B cell (primary cell): ENCODE measurements around the gene PELI1. TPM values are rescaled to one million over a fixed set of nuclear protein-coding genes. Genes with fewer than 3 reads are reported as not detected.
"Not testable (repeated sequence)": the region's sequence is repeated elsewhere in the genome, so short reads cannot be mapped to it uniquely, and the experiment has no call there.

Source experiments
- ATAC-seq: fragments of 200-7000 bp; cut with Tn5 transposase; one replicate; pipeline ENCODE4 v1.10.0; 2021; ENCODE audit warnings: low read depth, mild to moderate bottlenecking, moderate number of reproducible peaks, moderate library complexity
- CTCF ChIA-PET: fragments of 350-600 bp; sonication (Branson Sonifier 250); formaldehyde crosslinking; loops from one replicate; lab custom pipeline; 2021; ENCODE audit warnings: antibody characterized with exemption, inconsistent platforms; lab: Charles Lee
- POLR2A ChIA-PET: fragments of 350-600 bp; sonication (Branson Sonifier 250); formaldehyde crosslinking; loops from one replicate; lab custom pipeline; 2021; ENCODE audit warnings: antibody characterized with exemption; lab: Charles Lee
- DNase-seq: peaks from one replicate; pipeline ENCODE4 v3.0.0; 2013
- H2AFZ ChIP-seq: 2 replicates; pipeline ENCODE4 v1.6.1; 2012; ENCODE audit warnings: mild to moderate bottlenecking, low read depth, low read length; ENCODE audit not compliant: insufficient read depth, poor library complexity, severe bottlenecking
- H3K27ac ChIP-seq, 2 donors: 1 replicate in 1 of 2; 2 replicates in 1 of 2; pipeline ENCODE4 v1.5.1; 2012 to 2013; ENCODE audit warnings: low read length in 2 of 2, mild to moderate bottlenecking in 2 of 2, moderate library complexity in 1 of 2
- H3K27me3 ChIP-seq, 4 experiments: fragments of 200-600 bp in 1 of 4; sonication (generic) in 1 of 4; replicated peaks in 1 of 4; 1 replicate in 2 of 4; 2 replicates in 2 of 4; pipeline versions ENCODE4 v1.6.1 to v1.7.0; 2013 to 2016; ENCODE audit warnings: low read length in 3 of 4, mild to moderate bottlenecking in 2 of 4, mixed read lengths in 1 of 4, moderate library complexity in 1 of 4; ENCODE audit not compliant: insufficient read depth in 4 of 4, control insufficient read depth in 3 of 4; ENCODE audit errors: control extremely low read depth in 1 of 4
- H3K36me3 ChIP-seq, 2 experiments: replicated peaks in 1 of 2; 1 replicate in 1 of 2; 2 replicates in 1 of 2; pipeline versions ENCODE4 v1.6.1 to v1.7.1; 2013; ENCODE audit warnings: low read length in 1 of 2; ENCODE audit not compliant: insufficient read depth in 2 of 2, control insufficient read depth in 1 of 2; ENCODE audit errors: control extremely low read depth in 1 of 2, extremely low read depth in 1 of 2
- H3K4me1 ChIP-seq, 2 donors: fragments of 200-600 bp in 1 of 2; sonication (generic) in 1 of 2; 1 replicate in 1 of 2; 2 replicates in 1 of 2; pipeline versions ENCODE4 v1.5.1 to v1.6.1; 2013 to 2017; ENCODE audit warnings: low read length in 2 of 2; ENCODE audit not compliant: control insufficient read depth in 2 of 2, insufficient read depth in 2 of 2
- H3K4me2 ChIP-seq: replicated peaks from 2 replicates; pipeline ENCODE3; 2012; ENCODE audit warnings: mild to moderate bottlenecking, low read depth, low read length; ENCODE audit not compliant: poor library complexity, severe bottlenecking
- H3K4me3 ChIP-seq, 5 experiments: fragments of 200-600 bp in 1 of 5; sonication (generic) in 1 of 5; 1 replicate in 3 of 5; 2 replicates in 2 of 5; pipeline versions ENCODE4 v1.5.1 to v1.7.0; 2011 to 2016; ENCODE audit warnings: low read length in 4 of 5, mild to moderate bottlenecking in 4 of 5, low read depth in 2 of 5, control low read depth in 1 of 5, moderate library complexity in 1 of 5; ENCODE audit not compliant: insufficient read depth in 1 of 5; ENCODE audit errors: control extremely low read depth in 1 of 5, extremely low read depth in 1 of 5
- H3K79me2 ChIP-seq: fragments of 200-600 bp; sonication (generic); one replicate; pipeline ENCODE4 v1.6.0; 2016; ENCODE audit warnings: low read length; ENCODE audit not compliant: control insufficient read depth, insufficient read depth
- H3K9ac ChIP-seq: fragments of 200-600 bp; sonication (generic); 2 replicates; pipeline ENCODE4 v1.6.1; 2017; ENCODE audit warnings: mild to moderate bottlenecking, low read length, moderate library complexity
- H3K9me3 ChIP-seq, 3 donors: one replicate each; pipeline versions ENCODE4 v1.6.1 to v1.7.1; 2013; ENCODE audit warnings: low read length in 2 of 3; ENCODE audit not compliant: control insufficient read depth in 2 of 3, insufficient read depth in 1 of 3; ENCODE audit errors: control extremely low read depth in 1 of 3
- H4K20me1 ChIP-seq: 2 replicates; pipeline ENCODE4 v1.6.0; 2012; ENCODE audit warnings: mild to moderate bottlenecking, low read length; ENCODE audit not compliant: insufficient read depth, control insufficient read depth, poor library complexity, severe bottlenecking
- H3K27ac Mint-ChIP-seq: one replicate; pipeline ENCODE4 v1.8.0; 2021; ENCODE audit warnings: mixed read lengths
- H3K27me3 Mint-ChIP-seq: one replicate; pipeline ENCODE4 v1.8.0; 2021; ENCODE audit warnings: mixed read lengths
- H3K4me1 Mint-ChIP-seq: one replicate; pipeline ENCODE4 v1.8.0; 2021; ENCODE audit warnings: mixed read lengths
- H3K4me3 Mint-ChIP-seq: one replicate; pipeline ENCODE4 v1.8.0; 2021; ENCODE audit warnings: mixed read lengths
- H3K9me3 Mint-ChIP-seq: one replicate; pipeline ENCODE4 v1.8.0; 2022; ENCODE audit warnings: mixed read lengths; ENCODE audit not compliant: insufficient read depth
- EZH2 ChIP-seq: IDR thresholded peaks from 2 replicates; pipeline ENCODE4 v1.6.1; 2012; ENCODE audit warnings: borderline replicate concordance, low read depth, mild to moderate bottlenecking, moderate library complexity, low read length; ENCODE audit not compliant: insufficient read depth, poor library complexity, severe bottlenecking
- WGBS: methylation state at CpG from one replicate; pipeline ENCODE4 v1.1.5; 2013; ENCODE audit warnings: missing lambda C conversion rate; ENCODE audit not compliant: insufficient coverage; 5-methylcytosine and 5-hydroxymethylcytosine counted together
- intact Hi-C: fragments of 100-400 bp; cut with micrococcal nuclease; formaldehyde crosslinking; loops from one replicate; pipeline ENCODE4 v1.10.0; 2022
- polyA plus RNA-seq: library from polyadenylated mRNA; depleted of rRNA; stranded (reverse); fragments of >200 nt; gene quantifications from 2 replicates; pipeline ENCODE4 v1.2.3, GENCODE V29; 2012
- total RNA-seq, 2 donors: library from RNA; stranded (reverse); fragments of 120-200 nt in 1 of 2; gene quantifications; 1 replicate in 1 of 2; 2 replicates in 1 of 2; pipeline versions ENCODE4 v1.2.3 to v1.2.4, GENCODE V29; 2013 to 2022
- TF ChIP-seq, protein P1 (sequence below): fragments of 200-600 bp; IDR thresholded peaks from one replicate; pipeline ENCODE4 v1.8.0; 2022; ENCODE audit warnings: antibody characterized with exemption, mild to moderate bottlenecking

Gene PELI1
- total and polyA plus RNA-seq, 2 donors (not counting 1 experiment from before 2014, with no cell fraction given): 45.3 to 115 TPM

DNA sequence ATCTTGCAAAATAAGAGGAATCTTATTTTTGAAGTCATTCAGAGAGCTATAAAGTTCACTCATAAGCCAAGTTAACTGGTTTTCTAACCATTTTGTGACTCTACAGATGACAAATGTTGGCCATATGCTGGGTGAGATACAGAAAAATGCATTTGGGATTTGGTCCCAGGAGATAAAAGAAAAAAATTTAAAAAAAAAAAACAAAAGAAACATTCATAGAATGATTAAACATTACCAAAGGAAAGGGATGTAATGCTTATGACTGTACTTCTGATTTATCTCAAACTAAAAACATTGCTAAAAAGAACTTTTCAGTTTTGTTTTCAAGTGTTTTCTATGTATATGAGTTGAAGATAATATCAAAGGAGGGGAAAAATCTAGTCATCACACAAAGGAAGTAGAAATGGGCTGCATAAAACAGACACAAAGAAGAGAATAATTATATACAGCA, 43.1 kb downstream of the PELI1 start:
- Histone ChIP-seq H3K9me3 (peaks cover 0 to 3% (median 2%) of the 10 kb centered on the region in 3 donors), H3K27me3 (no peaks in the 10 kb centered on the region), H3K4me1 (peaks cover 11 to 13% of the 10 kb centered on the region in 2 donors), H3K36me3 (peaks cover 11 to 60% of the 10 kb centered on the region in 2 experiments), H2AFZ (no peak overlapping the region), H3K4me2 (peak overlapping the region; percentile 30), H3K27ac (no peak overlapping the region), H3K9ac (no peak overlapping the region), H3K4me3 (no peak overlapping the region), H4K20me1 (no peaks in the 10 kb centered on the region), H3K79me2 (no peaks in the 10 kb centered on the region)
- no peak for ATAC-seq
- H3K27ac Mint-ChIP-seq: no peak overlapping the region
- ChIA-PET CTCF (interaction anchor here (0.7 to 2.3 kb wide), 3 partner anchors 11 to 427 kb away, joined by 4 to 9 read pairs (median 9); no protein-coding TSS in a partner anchor), POLR2A (interaction anchor here (0.7 kb wide), 1 partner anchor 52 kb away, joined by 5 read pairs; no protein-coding TSS in a partner anchor)
- peaks cover 36% of the 10 kb centered on the region for H3K4me1 Mint-ChIP-seq
- peak overlapping the region; percentile 38 for H3K4me3 Mint-ChIP-seq
- TF ChIP-seq EZH2: no peak
- TF ChIP-seq, protein P1, sequence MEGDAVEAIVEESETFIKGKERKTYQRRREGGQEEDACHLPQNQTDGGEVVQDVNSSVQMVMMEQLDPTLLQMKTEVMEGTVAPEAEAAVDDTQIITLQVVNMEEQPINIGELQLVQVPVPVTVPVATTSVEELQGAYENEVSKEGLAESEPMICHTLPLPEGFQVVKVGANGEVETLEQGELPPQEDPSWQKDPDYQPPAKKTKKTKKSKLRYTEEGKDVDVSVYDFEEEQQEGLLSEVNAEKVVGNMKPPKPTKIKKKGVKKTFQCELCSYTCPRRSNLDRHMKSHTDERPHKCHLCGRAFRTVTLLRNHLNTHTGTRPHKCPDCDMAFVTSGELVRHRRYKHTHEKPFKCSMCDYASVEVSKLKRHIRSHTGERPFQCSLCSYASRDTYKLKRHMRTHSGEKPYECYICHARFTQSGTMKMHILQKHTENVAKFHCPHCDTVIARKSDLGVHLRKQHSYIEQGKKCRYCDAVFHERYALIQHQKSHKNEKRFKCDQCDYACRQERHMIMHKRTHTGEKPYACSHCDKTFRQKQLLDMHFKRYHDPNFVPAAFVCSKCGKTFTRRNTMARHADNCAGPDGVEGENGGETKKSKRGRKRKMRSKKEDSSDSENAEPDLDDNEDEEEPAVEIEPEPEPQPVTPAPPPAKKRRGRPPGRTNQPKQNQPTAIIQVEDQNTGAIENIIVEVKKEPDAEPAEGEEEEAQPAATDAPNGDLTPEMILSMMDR: no peak
- H3K9me3 Mint-ChIP-seq: no peaks in the 10 kb centered on the region
- intact Hi-C loops: loop anchor here (1.0 kb wide), 1 partner anchor 9 kb away; no protein-coding TSS in a partner anchor
- H3K27me3 Mint-ChIP-seq: no peaks in the 10 kb centered on the region
- no peak for DNase-seq

DNA sequence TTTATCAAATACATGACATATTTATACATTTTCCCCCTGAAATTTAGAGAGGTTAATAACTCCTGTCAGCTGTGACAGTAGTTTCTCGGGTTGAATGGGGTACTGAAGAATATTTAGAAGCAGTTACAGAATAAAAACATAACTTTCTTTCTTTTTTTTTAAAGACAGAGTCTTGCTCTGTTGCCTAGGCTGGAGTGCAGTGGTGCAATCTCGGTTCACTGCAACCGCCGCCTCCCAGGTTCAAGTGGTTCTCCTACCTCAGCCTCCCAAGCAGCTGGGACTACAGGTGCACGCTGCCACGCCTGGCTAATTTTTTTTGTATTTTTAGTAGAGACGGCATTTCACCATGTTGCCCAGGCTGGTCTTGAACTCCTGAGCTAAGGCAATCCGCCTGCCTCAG, 43.6 kb downstream of the PELI1 start:
- Histone ChIP-seq H3K4me1 (peaks cover 11 to 13% of the 10 kb centered on the region in 2 donors), H3K36me3 (peaks cover 12 to 61% of the 10 kb centered on the region in 2 experiments)
- H3K4me2 ChIP-seq, H3K9ac ChIP-seq, intact Hi-C loops, H3K4me3 Mint-ChIP-seq, H3K9me3 ChIP-seq, H3K9me3 Mint-ChIP-seq, ATAC-seq, H4K20me1 ChIP-seq, DNase-seq, H3K79me2 ChIP-seq, H3K27ac ChIP-seq, H3K27me3 ChIP-seq, H3K27me3 Mint-ChIP-seq, H2AFZ ChIP-seq, H3K4me3 ChIP-seq: not testable (repeated sequence)
- ChIA-PET POLR2A (interaction anchor here (0.7 kb wide), 1 partner anchor 53 kb away, joined by 5 read pairs; no protein-coding TSS in a partner anchor), CTCF (interaction anchor here (1.6 to 2.3 kb wide), 2 partner anchors 11 to 227 kb away, joined by 9 read pairs; no protein-coding TSS in a partner anchor)
- 20% methylated on average over 2 of the region's 8 CpGs for WGBS
- Mint-ChIP-seq H3K4me1 (peaks cover 32% of the 10 kb centered on the region), H3K27ac (peak overlapping the region; percentile 50)
